ENCODE measurements around the gene DUS1L.

DUS1L gene

GRCh38 chr17:82031885-82032627 is 33.5 kb downstream of the DUS1L start:
- no peak for TF ChIP-seq CTCF (IDR thresholded peaks at IDR 0.05; ENCODE audit: insufficient read depth, low read depth, low read length, missing control alignments)
- peak; percentile 60 for DNase-seq (ENCODE audit: low read depth)
- peak overlapping the region; percentile 50 for H3K4me3 ChIP-seq (ENCODE audit: low read length)

GRCh38 chr17:82031303-82031884 is 34.2 kb downstream of the DUS1L start, which contains the start of gene RAC3:
Gene RAC3 (plus strand): TSS chr17:82031678. CDS start chr17:82031762, 84 bp downstream.
- peak within 1 kb of the TSS; percentile 50 for H3K4me3 ChIP-seq (ENCODE audit: low read length)
- TF ChIP-seq CTCF (IDR thresholded peaks at IDR 0.05; ENCODE audit: insufficient read depth, low read depth, low read length, missing control alignments) = no peak
- peak; percentile 38 for DNase-seq (ENCODE audit: low read depth)

GRCh38 chr17:82030470-82031302 is 34.9 kb downstream of the DUS1L start:
- peak overlapping the region; percentile 47 for H3K4me3 ChIP-seq (ENCODE audit: low read length)
- peak; percentile 91 for DNase-seq (ENCODE audit: low read depth)
- TF ChIP-seq CTCF (IDR thresholded peaks at IDR 0.05; ENCODE audit: insufficient read depth, low read depth, low read length, missing control alignments) = peak; percentile 75

- no peak overlapping the region for H3K4me3 ChIP-seq (ENCODE audit: low read length)
- no peak for DNase-seq (ENCODE audit: low read depth)
- no peak for TF ChIP-seq CTCF (IDR thresholded peaks at IDR 0.05; ENCODE audit: insufficient read depth, low read depth, low read length, missing control alignments)
Observed at GRCh38 chr17:82029990-82030469, 35.6 kb downstream of the DUS1L start.

- no peak for DNase-seq (ENCODE audit: low read depth)
- TF ChIP-seq CTCF (IDR thresholded peaks at IDR 0.05; ENCODE audit: insufficient read depth, low read depth, low read length, missing control alignments) = no peak
- H3K4me3 ChIP-seq (ENCODE audit: low read length) = no peak overlapping the region
Observed at GRCh38 chr17:82029391-82029790, 36.2 kb downstream of the DUS1L start.

- no peak overlapping the region for H3K4me3 ChIP-seq (ENCODE audit: low read length)
- DNase-seq (ENCODE audit: low read depth) = no peak
- TF ChIP-seq CTCF (IDR thresholded peaks at IDR 0.05; ENCODE audit: insufficient read depth, low read depth, low read length, missing control alignments) = no peak
Observed at GRCh38 chr17:82028966-82029365, 36.6 kb downstream of the DUS1L start.
